Lung (tissue), 12 donors: ENCODE measurements around the gene RAB27B. TPM values are rescaled to one million over a fixed set of nuclear protein-coding genes. Genes with fewer than 3 reads are reported as not detected.
"Not testable (repeated sequence)": the region's sequence is repeated elsewhere in the genome, so short reads cannot be mapped to it uniquely, and the experiment has no call there.

ENCODE experiments used
- ATAC-seq: fragments of 200-7000 bp; cut with Tn5 transposase; one replicate; pipeline ENCODE4 v1.9.1; 2020; ENCODE audit warnings: moderate number of reproducible peaks; ENCODE audit not compliant: insufficient read depth, low FRiP score
- DNase-seq, 3 donors: peaks; one replicate each; pipeline ENCODE4 v3.0.0-alpha.2; 2013 to 2017
- H3K27ac ChIP-seq, 2 donors: one replicate each; pipeline ENCODE4 v1.5.1; 2013; ENCODE audit warnings: mild to moderate bottlenecking in 2 of 2, moderate library complexity in 2 of 2, control low read depth in 1 of 2, inconsistent platforms in 1 of 2, low read depth in 1 of 2, low read length in 1 of 2
- H3K27me3 ChIP-seq, 3 donors: one replicate each; pipeline ENCODE4 v1.5.1; 2013; ENCODE audit warnings: low read length in 2 of 3; ENCODE audit not compliant: control insufficient read depth in 3 of 3, insufficient read depth in 3 of 3
- H3K36me3 ChIP-seq, 4 donors: one replicate each; pipeline ENCODE4 v1.5.1; 2013; ENCODE audit warnings: low read length in 4 of 4, mild to moderate bottlenecking in 1 of 4, moderate library complexity in 1 of 4; ENCODE audit not compliant: control insufficient read depth in 4 of 4, insufficient read depth in 4 of 4
- H3K4me1 ChIP-seq, 5 donors: one replicate each; pipeline ENCODE4 v1.5.1; 2013; ENCODE audit warnings: low read length in 5 of 5, mild to moderate bottlenecking in 2 of 5, moderate library complexity in 1 of 5; ENCODE audit not compliant: control insufficient read depth in 5 of 5, insufficient read depth in 5 of 5
- H3K4me3 ChIP-seq: one replicate; pipeline ENCODE4 v1.5.1; 2013; ENCODE audit warnings: mild to moderate bottlenecking, control low read depth, moderate library complexity
- H3K9ac ChIP-seq, 2 donors: one replicate each; pipeline ENCODE4 v1.5.1; 2013; ENCODE audit warnings: low read length in 2 of 2, control low read depth in 1 of 2; ENCODE audit not compliant: insufficient read depth in 1 of 2
- H3K9me3 ChIP-seq, 4 donors: one replicate each; pipeline ENCODE4 v1.5.1; 2013; ENCODE audit warnings: low read length in 3 of 4, mild to moderate bottlenecking in 1 of 4, moderate library complexity in 1 of 4; ENCODE audit not compliant: control insufficient read depth in 4 of 4, insufficient read depth in 3 of 4
- CTCF ChIP-seq: IDR thresholded peaks from 2 replicates; pipeline ENCODE4 v1.5.1; 2012; ENCODE audit warnings: mild to moderate bottlenecking; ENCODE audit errors: control extremely low read depth, extremely low read depth
- WGBS, 2 donors: extraction: QIAGEN DNeasy Blood & Tissue Kit; methylation state at CpG; one replicate each; pipeline ENCODE4 v1.1.7; 2013; 5-methylcytosine and 5-hydroxymethylcytosine counted together
- polyA plus RNA-seq, 2 donors: library from polyadenylated mRNA; stranded (reverse); fragments of 200-250 nt; gene quantifications; one replicate each; pipeline ENCODE4 v1.2.1, GENCODE V29; 2013
- total RNA-seq, 2 donors: library from RNA; depleted of rRNA in 1 of 2; stranded (reverse); fragments of >200 nt in 1 of 2; gene quantifications; one replicate each; pipeline ENCODE4 v1.2.1, GENCODE V29; 2014 to 2021
- donor health status: control.
- donor health status: control.
- donor health status: Bipolar disorder and iron deficiency.
- donor health status: healthy.
- donor health status: DM: yes; HTN: yes; CAD: no.

The RAB27B gene
- total and polyA plus RNA-seq, 4 donors, result 5.0 to 21.5 (median 7.5) TPM

GRCh38 chr18:54849683-54850082 is 21.4 kb downstream of the RAB27B start:
- ATAC-seq, result no peak
- H3K36me3 ChIP-seq, result no peaks in the 10 kb centered on the region
- H3K4me3 ChIP-seq, result no peak overlapping the region
- WGBS, 2 donors, result 60 to 71% methylated on average over 2 of the region's 2 CpGs
- no peaks in the 10 kb centered on the region for H3K27me3 ChIP-seq
- peak in 1 of 3 donors; percentile 33 for DNase-seq
- H3K9ac ChIP-seq, result peak overlapping the region in 1 of 2 donors; percentile 23
- no peaks in the 10 kb centered on the region for H3K9me3 ChIP-seq
- no peak for TF ChIP-seq CTCF
- H3K4me1 ChIP-seq, result peaks cover 0 to 4% (median 0%) of the 10 kb centered on the region in 5 donors
- no peak overlapping the region for H3K27ac ChIP-seq

- no peak for DNase-seq
- H3K36me3 ChIP-seq, result no peaks in the 10 kb centered on the region
- no peaks in the 10 kb centered on the region for H3K9me3 ChIP-seq
- H3K4me1 ChIP-seq, result peaks cover 0 to 4% (median 0%) of the 10 kb centered on the region in 5 donors
- H3K27ac ChIP-seq, result no peak overlapping the region
- no peak for TF ChIP-seq CTCF
- H3K9ac ChIP-seq, result no peak overlapping the region
- no peak for ATAC-seq
- H3K4me3 ChIP-seq, result no peak overlapping the region
- no peaks in the 10 kb centered on the region for H3K27me3 ChIP-seq
- WGBS, 2 donors, result 95% methylated on average over 3 of the region's 3 CpGs
Observed at GRCh38 chr18:54850598-54850997, 22.3 kb downstream of the RAB27B start.

GRCh38 chr18:54852780-54853675 is 24.8 kb downstream of the RAB27B start:
- Histone ChIP-seq H3K27me3 (no peaks in the 10 kb centered on the region), H3K4me3 (no peak overlapping the region), H3K9ac (no peak overlapping the region), H3K27ac (no peak overlapping the region), H3K4me1 (peaks cover 0 to 4% (median 2%) of the 10 kb centered on the region in 5 donors), H3K9me3 (no peaks in the 10 kb centered on the region), H3K36me3 (no peaks in the 10 kb centered on the region)
- 30 to 53% methylated on average over 6 of the region's 6 CpGs for WGBS, 2 donors
- DNase-seq, result no peak
- no peak for ATAC-seq
- no peak for TF ChIP-seq CTCF

DNA sequence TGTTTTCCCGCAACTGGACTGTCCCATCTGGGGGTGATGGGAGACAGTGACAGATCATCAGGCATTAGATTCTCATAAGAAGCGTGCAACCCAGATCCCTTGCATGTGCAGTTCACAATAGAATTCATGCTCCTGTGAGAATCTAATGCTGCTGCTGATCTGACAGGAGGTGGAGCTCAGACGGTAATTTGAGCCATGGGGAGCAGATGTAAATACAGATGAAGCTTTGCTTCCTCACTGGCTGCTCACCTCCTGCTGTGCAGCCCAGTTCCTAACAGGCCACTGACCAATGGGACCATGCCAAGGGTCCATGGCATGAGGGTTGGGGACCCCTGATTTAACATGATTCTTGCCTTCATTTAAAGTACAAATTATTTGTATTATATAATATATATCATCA is 26.8 kb downstream of the RAB27B start:
- not testable (repeated sequence) for H3K4me1 ChIP-seq, H3K4me3 ChIP-seq, H3K9ac ChIP-seq, ATAC-seq, DNase-seq, H3K36me3 ChIP-seq, H3K9me3 ChIP-seq, H3K27ac ChIP-seq, H3K27me3 ChIP-seq
- WGBS, 2 donors, result 96 to 99% methylated on average over 3 of the region's 3 CpGs
